Liver (tissue), 3 donors: ENCODE measurements around the gene DNAH1.

Experiments used
- CTCF ChIP-seq: fragments of 150-350 bp; IDR thresholded peaks from 2 replicates; pipeline ENCODE4 v1.5.1; 2017; ENCODE audit warnings: improper control_type of control experiment, low read depth, low read length; ENCODE audit not compliant: missing input control
- JUND ChIP-seq, 2 donors: IDR thresholded peaks; 2 replicates each; pipeline ENCODE4 v1.6.1; 2016; ENCODE audit warnings: antibody characterized with exemption in 2 of 2
- MAX ChIP-seq: IDR thresholded peaks from 2 replicates; pipeline ENCODE4 v1.6.1; 2016; ENCODE audit warnings: antibody characterized with exemption
- RXRA ChIP-seq, 2 donors: IDR thresholded peaks; 2 replicates each; pipeline ENCODE4 v1.6.1; 2017 to 2018; ENCODE audit warnings: antibody characterized with exemption in 2 of 2, mild to moderate bottlenecking in 1 of 2
- SP1 ChIP-seq: IDR thresholded peaks from 2 replicates; pipeline ENCODE4 v1.6.1; 2018; ENCODE audit warnings: antibody characterized with exemption, mild to moderate bottlenecking
- TAF1 ChIP-seq: conservative IDR thresholded peaks from 2 replicates; pipeline ENCODE4 v1.6.1; 2016; ENCODE audit warnings: antibody characterized with exemption, mild to moderate bottlenecking
- ZBTB33 ChIP-seq: IDR thresholded peaks from 2 replicates; pipeline ENCODE4 v1.6.1; 2016; ENCODE audit warnings: antibody characterized with exemption
- donor health status: healthy.
- donor health status: healthy.

GRCh38 chr3:52380023-52380422, 63.9 kb downstream of the DNAH1 start:
- TF ChIP-seq CTCF (no peak), JUND (IDR thresholded peaks at IDR 0.05) (no peak), MAX (no peak), RXRA (IDR thresholded peaks at IDR 0.05) (no peak), TAF1 (no peak), ZBTB33 (no peak), SP1 (no peak)
